Mesenchymal stem cell (in vitro differentiated cells and primary cell): Measurements from ENCODE around the gene KLHL2.
"Not testable (repeated sequence)": the region's sequence is repeated elsewhere in the genome, so short reads cannot be mapped to it uniquely, and the experiment has no call there.

ENCODE experiments used
- DNase-seq: peaks from one replicate; pipeline ENCODE4 v3.0.0-alpha.2; 2013
- H2AFZ ChIP-seq: one replicate; pipeline ENCODE4 v1.6.1; 2013; ENCODE audit warnings: low read depth, mild to moderate bottlenecking, control low read depth, inconsistent platforms, low read length, moderate library complexity
- H2AK5ac ChIP-seq: 2 replicates; pipeline ENCODE4 v1.6.1; 2013; ENCODE audit warnings: low read length, moderate library complexity, mild to moderate bottlenecking, inconsistent platforms; ENCODE audit not compliant: severe bottlenecking
- H2BK120ac ChIP-seq: one replicate; pipeline ENCODE4 v1.6.1; 2013; ENCODE audit warnings: low read depth, mild to moderate bottlenecking, inconsistent platforms, low read length, moderate library complexity
- H2BK12ac ChIP-seq, 2 experiments: one replicate each; pipeline ENCODE4 v1.6.1; 2013; ENCODE audit warnings: inconsistent platforms in 2 of 2, low read length in 2 of 2, mild to moderate bottlenecking in 2 of 2, moderate library complexity in 2 of 2, control low read depth in 1 of 2
- H2BK15ac ChIP-seq: one replicate; pipeline ENCODE4 v1.6.1; 2013; ENCODE audit warnings: mild to moderate bottlenecking, low read depth, inconsistent platforms; ENCODE audit not compliant: poor library complexity, severe bottlenecking
- H2BK5ac ChIP-seq: 2 replicates; pipeline ENCODE4 v1.6.1; 2013; ENCODE audit warnings: low read depth, mild to moderate bottlenecking, low read length, control low read depth, inconsistent platforms; ENCODE audit not compliant: poor library complexity, severe bottlenecking
- H3K14ac ChIP-seq, 2 experiments: one replicate each; pipeline ENCODE4 v1.6.1; 2013; ENCODE audit warnings: inconsistent platforms in 2 of 2, low read length in 2 of 2, control low read depth in 1 of 2, mild to moderate bottlenecking in 1 of 2, moderate library complexity in 1 of 2
- H3K18ac ChIP-seq, 2 experiments: one replicate each; pipeline ENCODE4 v1.6.1; 2013; ENCODE audit warnings: inconsistent platforms in 2 of 2, low read length in 2 of 2, control low read depth in 1 of 2, low read depth in 1 of 2, mild to moderate bottlenecking in 1 of 2
- H3K23ac ChIP-seq, 2 experiments: one replicate each; pipeline ENCODE4 v1.6.1; 2013; ENCODE audit warnings: inconsistent platforms in 2 of 2, low read length in 2 of 2, mild to moderate bottlenecking in 2 of 2, moderate library complexity in 2 of 2, control low read depth in 1 of 2
- H3K27ac ChIP-seq: 2 replicates; pipeline ENCODE4 v1.5.1; 2013; ENCODE audit warnings: mild to moderate bottlenecking, moderate library complexity, low read length, control low read depth, inconsistent platforms; ENCODE audit not compliant: poor library complexity, severe bottlenecking
- H3K27me3 ChIP-seq, 2 experiments: 2 replicates each; pipeline versions ENCODE4 v1.6.1 to v1.7.0; 2013; ENCODE audit warnings: low read length in 2 of 2, mild to moderate bottlenecking in 2 of 2, moderate library complexity in 2 of 2, control low read depth in 1 of 2, inconsistent platforms in 1 of 2; ENCODE audit not compliant: control insufficient read depth in 1 of 2, insufficient read depth in 1 of 2
- H3K36me3 ChIP-seq, 2 experiments: 2 replicates each; pipeline versions ENCODE4 v1.6.1 to v1.7.0; 2013; ENCODE audit warnings: low read length in 2 of 2, control low read depth in 1 of 2, inconsistent platforms in 1 of 2, low read depth in 1 of 2, mild to moderate bottlenecking in 1 of 2; ENCODE audit not compliant: insufficient read depth in 2 of 2, control insufficient read depth in 1 of 2
- H3K4ac ChIP-seq, 2 experiments: one replicate each; pipeline ENCODE4 v1.6.1; 2013; ENCODE audit warnings: inconsistent platforms in 2 of 2, low read length in 2 of 2, mild to moderate bottlenecking in 2 of 2, moderate library complexity in 2 of 2, control low read depth in 1 of 2, low read depth in 1 of 2
- H3K4me1 ChIP-seq: 2 replicates; pipeline ENCODE4 v1.6.1; 2013; ENCODE audit warnings: low read depth, low read length, control low read depth; ENCODE audit not compliant: control insufficient read depth, insufficient read depth
- H3K4me2 ChIP-seq: 2 replicates; pipeline ENCODE4 v1.6.1; 2013; ENCODE audit warnings: low read length, mild to moderate bottlenecking, inconsistent platforms; ENCODE audit not compliant: poor library complexity, severe bottlenecking
- H3K4me3 ChIP-seq, 2 experiments: 2 replicates each; pipeline versions ENCODE4 v1.5.1 to v1.7.0; 2013; ENCODE audit warnings: low read length in 2 of 2, mild to moderate bottlenecking in 2 of 2, control low read depth in 1 of 2, low read depth in 1 of 2; ENCODE audit not compliant: insufficient read depth in 1 of 2
- H3K79me1 ChIP-seq: replicated peaks from 2 replicates; pipeline ENCODE4 v1.6.1; 2013; ENCODE audit warnings: mild to moderate bottlenecking, control low read depth, low read length, inconsistent platforms; ENCODE audit not compliant: poor library complexity, severe bottlenecking
- H3K9ac ChIP-seq: 2 replicates; pipeline ENCODE4 v1.7.0; 2013; ENCODE audit warnings: mild to moderate bottlenecking, low read length, moderate library complexity
- H3K9me3 ChIP-seq: 2 replicates; pipeline ENCODE4 v1.7.0; 2013; ENCODE audit warnings: mild to moderate bottlenecking, low read length; ENCODE audit not compliant: control insufficient read depth
- H4K8ac ChIP-seq: one replicate; pipeline ENCODE4 v1.6.1; 2013; ENCODE audit warnings: inconsistent platforms, mild to moderate bottlenecking, low read length, moderate library complexity
- H4K91ac ChIP-seq: one replicate; pipeline ENCODE4 v1.6.1; 2013; ENCODE audit warnings: mild to moderate bottlenecking, low read length, inconsistent platforms
- WGBS: methylation state at CpG from one replicate; pipeline ENCODE4 v1.1.7; 2013; ENCODE audit warnings: mixed read lengths; 5-methylcytosine and 5-hydroxymethylcytosine counted together

The KLHL2 gene

DNA sequence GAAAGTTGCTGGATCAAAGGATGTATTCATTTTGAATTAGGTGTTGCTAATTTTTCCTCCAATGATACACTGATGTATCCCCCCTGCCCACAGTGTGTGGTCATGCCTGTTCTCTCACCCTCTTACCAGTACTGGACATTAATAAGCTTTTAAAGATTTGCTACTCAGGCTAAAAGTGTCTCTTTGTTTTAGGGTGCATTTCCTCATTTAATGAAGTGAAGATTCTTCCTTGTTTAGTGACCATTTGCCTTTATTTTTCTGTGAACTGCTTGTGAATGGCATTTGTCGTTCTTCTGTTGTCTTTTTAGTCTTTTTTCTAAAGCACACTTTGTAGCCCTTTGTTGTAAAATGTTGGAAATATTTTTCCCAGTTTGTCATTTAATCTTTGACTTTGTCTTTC is 125.1 kb downstream of the KLHL2 start:
- no peak overlapping the region for H2BK120ac ChIP-seq
- no peak overlapping the region for H4K8ac ChIP-seq
- H3K4me2 ChIP-seq: no peak overlapping the region
- no CpG with 5 or more reads among the region's 1 CpG for WGBS
- no peak for DNase-seq
- H3K4ac ChIP-seq: no peak overlapping the region
- H3K9ac ChIP-seq: peak overlapping the region; percentile 46
- H3K23ac ChIP-seq: no peak overlapping the region
- no peak overlapping the region for H3K18ac ChIP-seq
- H3K27me3 ChIP-seq: no peaks in the 10 kb centered on the region
- no peaks in the 10 kb centered on the region for H3K9me3 ChIP-seq
- H2AK5ac ChIP-seq: no peak overlapping the region
- no peak overlapping the region for H3K27ac ChIP-seq
- no peak overlapping the region for H3K14ac ChIP-seq
- H2BK12ac ChIP-seq: no peak overlapping the region
- peaks cover 8 to 61% of the 10 kb centered on the region in 2 experiments for H3K36me3 ChIP-seq
- H2AFZ ChIP-seq: no peak overlapping the region
- no peak overlapping the region for H2BK5ac ChIP-seq
- H3K4me3 ChIP-seq: peak overlapping the region in 1 of 2 experiments; percentile 27
- no peak overlapping the region for H2BK15ac ChIP-seq
- no peak overlapping the region for H4K91ac ChIP-seq
- peaks cover 6% of the 10 kb centered on the region for H3K79me1 ChIP-seq
- peaks cover 11% of the 10 kb centered on the region for H3K4me1 ChIP-seq

DNA sequence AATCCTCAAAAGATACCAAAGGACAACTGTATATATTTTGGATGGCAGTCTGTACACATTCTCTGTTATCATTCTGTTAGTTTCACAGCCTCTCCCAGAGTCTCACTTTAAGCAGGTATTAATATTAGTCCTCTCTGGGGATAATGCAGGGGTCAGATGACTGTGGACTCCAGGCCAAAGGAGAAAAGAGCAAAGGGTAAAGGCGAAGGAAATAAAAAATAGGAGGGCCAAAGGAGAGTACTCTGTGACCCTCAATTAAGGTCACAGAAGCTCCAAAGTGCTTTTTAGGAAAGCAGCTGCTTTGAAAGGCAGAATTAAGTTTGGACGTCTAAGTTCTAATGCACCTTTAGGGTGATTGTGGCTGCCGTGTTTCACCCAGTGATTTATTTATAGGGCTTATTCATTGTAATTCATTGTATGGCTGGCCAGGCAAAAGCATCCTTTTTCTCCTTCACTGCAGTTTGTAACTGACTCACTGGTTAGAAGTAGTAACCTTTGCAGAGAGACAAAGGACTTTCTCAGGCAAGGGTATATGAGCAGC is 127.9 kb downstream of the KLHL2 start:
- DNase-seq: no peak
- H3K4ac ChIP-seq: no peak overlapping the region
- no peak overlapping the region for H2AK5ac ChIP-seq
- H3K14ac ChIP-seq: no peak overlapping the region
- no peak overlapping the region for H3K18ac ChIP-seq
- no peak overlapping the region for H2AFZ ChIP-seq
- no peak overlapping the region for H2BK15ac ChIP-seq
- no peak overlapping the region for H3K4me2 ChIP-seq
- no peaks in the 10 kb centered on the region for H3K9me3 ChIP-seq
- no peaks in the 10 kb centered on the region for H3K27me3 ChIP-seq
- WGBS: 74% methylated on average over 3 of the region's 3 CpGs
- H3K23ac ChIP-seq: no peak overlapping the region
- H3K9ac ChIP-seq: peak overlapping the region; percentile 0
- H2BK5ac ChIP-seq: no peak overlapping the region
- no peak overlapping the region for H4K91ac ChIP-seq
- H3K79me1 ChIP-seq: peaks cover 10% of the 10 kb centered on the region
- H4K8ac ChIP-seq: no peak overlapping the region
- H3K27ac ChIP-seq: no peak overlapping the region
- no peak overlapping the region for H3K4me3 ChIP-seq
- H2BK120ac ChIP-seq: no peak overlapping the region
- H3K4me1 ChIP-seq: peaks cover 9% of the 10 kb centered on the region
- H2BK12ac ChIP-seq: no peak overlapping the region
- peaks cover 11 to 87% of the 10 kb centered on the region in 2 experiments for H3K36me3 ChIP-seq

DNA sequence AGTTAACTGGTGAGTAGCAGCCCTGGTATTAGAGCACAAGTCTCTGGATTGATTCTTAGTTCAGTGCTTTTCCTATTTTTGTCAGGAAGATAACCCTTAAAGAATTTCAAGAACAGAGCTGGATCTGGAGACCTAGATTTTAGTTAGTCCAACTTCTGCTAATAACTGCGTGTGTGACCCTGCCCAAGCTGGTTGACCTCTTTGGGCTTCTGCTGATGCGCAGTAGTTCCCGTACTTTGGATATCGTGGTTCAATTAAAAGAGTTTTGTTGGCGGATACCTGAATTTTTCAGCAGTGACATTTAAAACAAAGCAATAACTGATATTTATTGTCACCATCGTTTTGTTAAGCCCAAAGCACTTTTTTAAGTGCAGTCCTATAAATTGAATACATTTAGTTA is 129.4 kb downstream of the KLHL2 start:
- no peak overlapping the region for H3K4me3 ChIP-seq
- no peak overlapping the region for H4K8ac ChIP-seq
- no peak overlapping the region for H4K91ac ChIP-seq
- no peak overlapping the region for H2AFZ ChIP-seq
- no peak overlapping the region for H3K23ac ChIP-seq
- H3K4me2 ChIP-seq: no peak overlapping the region
- WGBS: 97% methylated on average over 6 of the region's 6 CpGs
- H2BK15ac ChIP-seq: no peak overlapping the region
- no peak overlapping the region for H3K14ac ChIP-seq
- no peak overlapping the region for H3K27ac ChIP-seq
- no peak overlapping the region for H3K9ac ChIP-seq
- no peak for DNase-seq
- H2BK12ac ChIP-seq: no peak overlapping the region
- no peak overlapping the region for H2AK5ac ChIP-seq
- H3K9me3 ChIP-seq: no peaks in the 10 kb centered on the region
- no peak overlapping the region for H2BK120ac ChIP-seq
- H3K27me3 ChIP-seq: no peaks in the 10 kb centered on the region
- H3K36me3 ChIP-seq: peaks cover 6 to 89% of the 10 kb centered on the region in 2 experiments
- H3K4ac ChIP-seq: no peak overlapping the region
- H3K18ac ChIP-seq: no peak overlapping the region
- H3K79me1 ChIP-seq: peaks cover 10% of the 10 kb centered on the region
- no peak overlapping the region for H2BK5ac ChIP-seq
- H3K4me1 ChIP-seq: peaks cover 2% of the 10 kb centered on the region

DNA sequence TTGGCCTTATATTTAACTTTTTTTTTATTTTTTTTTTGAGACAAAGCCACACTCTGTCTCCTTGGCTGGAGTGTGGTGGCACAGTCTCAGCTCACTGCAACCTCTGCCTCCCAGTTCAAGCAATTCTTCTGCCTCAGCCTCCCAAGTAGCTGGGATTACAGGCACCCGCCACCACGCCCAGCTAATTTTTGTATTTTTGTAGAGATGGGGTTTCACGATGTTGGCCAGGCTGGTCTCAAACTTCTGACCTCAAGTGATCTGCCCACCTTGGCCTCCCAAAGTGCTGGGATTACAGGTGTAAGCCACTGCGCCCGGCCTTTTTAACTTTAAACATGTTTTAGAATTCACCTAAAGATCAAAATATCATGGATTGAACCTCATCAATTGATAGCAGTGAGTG is 135.0 kb downstream of the KLHL2 start:
- not testable (repeated sequence) for H3K27ac ChIP-seq, H2AFZ ChIP-seq, H2BK12ac ChIP-seq, H3K9me3 ChIP-seq, H4K91ac ChIP-seq, H3K79me1 ChIP-seq, H3K18ac ChIP-seq, H3K4ac ChIP-seq, H3K9ac ChIP-seq, H3K23ac ChIP-seq, H2BK5ac ChIP-seq, H2BK120ac ChIP-seq, H3K4me2 ChIP-seq, H3K4me3 ChIP-seq, H3K14ac ChIP-seq, H3K27me3 ChIP-seq, DNase-seq, H4K8ac ChIP-seq, H2AK5ac ChIP-seq, H2BK15ac ChIP-seq, H3K4me1 ChIP-seq
- H3K36me3 ChIP-seq: peaks cover 4 to 65% of the 10 kb centered on the region in 2 experiments
- WGBS: 100% methylated on average over 1 of the region's 5 CpGs
